Common myeloid progenitor, CD34-positive (primary cell): ENCODE results near the gene SLC2A13.

Experiments
- CTCF ChIA-PET: fragments of 350-600 bp; sonication (Branson Sonifier 250); formaldehyde crosslinking; loops from one replicate; lab custom pipeline; 2021; ENCODE audit warnings: antibody characterized with exemption; lab: Charles Lee
- POLR2A ChIA-PET: fragments of 350-600 bp; sonication (Branson Sonifier 250); formaldehyde crosslinking; loops from one replicate; lab custom pipeline; 2021; ENCODE audit warnings: antibody characterized with exemption; lab: Charles Lee
- DNase-seq, 3 donors: peaks; one replicate each; pipeline versions ENCODE4 v3.0.0 to v3.0.0-alpha.2; 2013
- H3K27ac ChIP-seq, 2 experiments: 1 replicate in 1 of 2; 2 replicates in 1 of 2; pipeline ENCODE4 v1.7.0; 2013; ENCODE audit warnings: inconsistent platforms in 2 of 2, low read length in 2 of 2, mild to moderate bottlenecking in 2 of 2, low read depth in 1 of 2, moderate library complexity in 1 of 2; ENCODE audit not compliant: severe bottlenecking in 2 of 2, insufficient read depth in 1 of 2, poor library complexity in 1 of 2
- H3K27me3 ChIP-seq, 5 experiments: replicated peaks in 2 of 5; 1 replicate in 3 of 5; 2 replicates in 2 of 5; pipeline versions ENCODE4 v1.6.1 to v1.7.0; 2013; ENCODE audit warnings: low read length in 4 of 5, mild to moderate bottlenecking in 2 of 5, moderate library complexity in 2 of 5, inconsistent platforms in 1 of 5; ENCODE audit not compliant: insufficient read depth in 5 of 5, control insufficient read depth in 4 of 5
- H3K36me3 ChIP-seq, 4 experiments: 1 replicate in 2 of 4; 2 replicates in 2 of 4; pipeline versions ENCODE4 v1.6.1 to v1.7.0; 2013; ENCODE audit warnings: low read length in 3 of 4, control low read depth in 1 of 4, mild to moderate bottlenecking in 1 of 4; ENCODE audit not compliant: control insufficient read depth in 4 of 4, insufficient read depth in 4 of 4
- H3K4me1 ChIP-seq, 4 experiments: 1 replicate in 3 of 4; 2 replicates in 1 of 4; pipeline versions ENCODE4 v1.6.1 to v1.7.1; 2013; ENCODE audit warnings: low read length in 3 of 4, mild to moderate bottlenecking in 3 of 4, control low read depth in 1 of 4, inconsistent platforms in 1 of 4, moderate library complexity in 1 of 4; ENCODE audit not compliant: control insufficient read depth in 4 of 4, insufficient read depth in 4 of 4; ENCODE audit errors: control extremely low read depth in 1 of 4
- H3K4me3 ChIP-seq, 7 experiments: 1 replicate in 4 of 7; 2 replicates in 3 of 7; pipeline versions ENCODE4 v1.5.1 to v1.7.0; 2013; ENCODE audit warnings: mild to moderate bottlenecking in 7 of 7, low read length in 6 of 7, moderate library complexity in 6 of 7, inconsistent platforms in 2 of 7, low read depth in 2 of 7, control low read depth in 1 of 7; ENCODE audit not compliant: insufficient read depth in 4 of 7, control insufficient read depth in 1 of 7; ENCODE audit errors: extremely low read depth in 1 of 7
- H3K9me3 ChIP-seq, 5 experiments: 1 replicate in 4 of 5; 2 replicates in 1 of 5; pipeline versions ENCODE4 v1.6.1 to v1.7.1; 2013; ENCODE audit warnings: low read length in 4 of 5, mild to moderate bottlenecking in 2 of 5, inconsistent platforms in 1 of 5, low read depth in 1 of 5, moderate library complexity in 1 of 5; ENCODE audit not compliant: control insufficient read depth in 4 of 5, insufficient read depth in 2 of 5; ENCODE audit errors: control extremely low read depth in 1 of 5
- WGBS: methylation state at CpG from one replicate; pipeline ENCODE4 v1.1.5; 2013; ENCODE audit not compliant: insufficient coverage; 5-methylcytosine and 5-hydroxymethylcytosine counted together

SLC2A13 gene

GRCh38 chr12:39782026-39782545 is 323.8 kb downstream of the SLC2A13 start:
- no peaks in the 10 kb centered on the region for H3K36me3 ChIP-seq
- H3K27me3 ChIP-seq = no peaks in the 10 kb centered on the region
- no peaks in the 10 kb centered on the region for H3K4me1 ChIP-seq
- WGBS = 75% methylated on average over 4 of the region's 7 CpGs
- no peak for DNase-seq
- no peak overlapping the region for H3K27ac ChIP-seq
- H3K4me3 ChIP-seq = no peak overlapping the region
- CTCF ChIA-PET = no interaction called here
- POLR2A ChIA-PET = no interaction called here
- H3K9me3 ChIP-seq = no peaks in the 10 kb centered on the region

DNA sequence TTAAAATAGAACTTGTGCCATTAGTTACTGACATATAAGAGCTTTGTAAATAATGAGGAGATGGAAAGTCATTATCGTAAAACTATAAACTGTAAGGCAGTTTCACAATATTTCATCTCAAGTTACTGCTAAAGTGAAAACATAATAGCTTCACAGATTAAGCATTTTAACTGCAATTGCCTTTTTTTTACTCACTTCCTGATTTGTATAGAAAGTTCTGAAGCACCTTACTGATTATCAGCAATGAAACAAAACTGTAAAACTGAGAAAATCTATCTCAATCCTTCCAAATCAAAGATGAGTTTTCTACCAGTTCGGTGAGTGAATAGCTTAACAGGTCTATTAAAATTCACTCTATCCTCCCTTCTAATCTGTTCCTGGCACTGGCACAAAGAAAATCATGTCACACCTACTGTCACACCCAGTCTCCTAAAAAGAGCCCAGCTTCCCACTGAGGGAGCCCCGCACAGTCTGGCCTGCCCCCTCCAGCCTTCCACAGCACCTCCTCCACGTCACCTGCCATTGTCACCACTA is 324.9 kb downstream of the SLC2A13 start:
- no peak for DNase-seq
- no peaks in the 10 kb centered on the region for H3K27me3 ChIP-seq
- H3K36me3 ChIP-seq = no peaks in the 10 kb centered on the region
- H3K9me3 ChIP-seq = no peaks in the 10 kb centered on the region
- ChIA-PET POLR2A (no interaction called here), CTCF (no interaction called here)
- no peak overlapping the region for H3K27ac ChIP-seq
- H3K4me1 ChIP-seq = no peaks in the 10 kb centered on the region
- WGBS = 100% methylated on average over 1 of the region's 4 CpGs
- no peak overlapping the region for H3K4me3 ChIP-seq

DNA sequence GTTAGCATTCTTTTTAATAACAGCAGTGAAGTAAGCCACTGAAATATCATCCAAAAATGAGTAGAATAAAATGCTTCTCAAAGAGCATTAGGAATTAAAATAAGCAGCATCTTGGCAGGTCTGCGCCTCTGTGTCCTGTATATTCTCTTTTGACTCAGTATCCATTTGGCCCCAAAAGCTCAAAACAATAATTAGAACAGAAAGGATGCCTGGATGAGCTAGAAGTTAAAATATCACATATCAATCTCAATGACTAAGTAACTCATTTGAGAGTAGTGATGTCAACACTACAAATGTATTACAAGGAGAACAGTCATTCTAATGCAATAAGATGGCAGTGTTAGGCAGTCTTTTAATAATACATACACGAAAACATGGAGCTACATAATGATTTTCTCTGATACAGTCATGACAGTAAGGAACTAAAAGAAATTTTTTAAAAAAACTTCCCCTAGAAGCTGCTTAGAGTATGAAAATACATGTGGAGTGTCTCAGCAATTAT is 325.4 kb downstream of the SLC2A13 start:
- no peaks in the 10 kb centered on the region for H3K9me3 ChIP-seq
- CTCF ChIA-PET = no interaction called here
- no peaks in the 10 kb centered on the region for H3K27me3 ChIP-seq
- POLR2A ChIA-PET = no interaction called here
- no peaks in the 10 kb centered on the region for H3K36me3 ChIP-seq
- H3K4me3 ChIP-seq = no peak overlapping the region
- H3K27ac ChIP-seq = no peak overlapping the region
- no peaks in the 10 kb centered on the region for H3K4me1 ChIP-seq
- no CpG with 5 or more reads among the region's 2 CpGs for WGBS
- no peak for DNase-seq

GRCh38 chr12:39779768-39780340 is 326.0 kb downstream of the SLC2A13 start:
- Histone ChIP-seq H3K27me3 (no peaks in the 10 kb centered on the region), H3K27ac (no peak overlapping the region), H3K4me1 (no peaks in the 10 kb centered on the region), H3K36me3 (no peaks in the 10 kb centered on the region), H3K4me3 (no peak overlapping the region), H3K9me3 (no peaks in the 10 kb centered on the region)
- CTCF ChIA-PET = no interaction called here
- no peak for DNase-seq
- POLR2A ChIA-PET = no interaction called here
- 93% methylated on average over 2 of the region's 5 CpGs for WGBS

GRCh38 chr12:39777465-39777864 is 328.4 kb downstream of the SLC2A13 start:
- 98% methylated on average over 10 of the region's 11 CpGs for WGBS
- ChIA-PET POLR2A (no interaction called here), CTCF (no interaction called here)
- Histone ChIP-seq H3K4me1 (no peaks in the 10 kb centered on the region), H3K36me3 (no peaks in the 10 kb centered on the region), H3K27ac (no peak overlapping the region), H3K27me3 (no peaks in the 10 kb centered on the region), H3K9me3 (no peaks in the 10 kb centered on the region), H3K4me3 (no peak overlapping the region)
- no peak for DNase-seq

- ChIA-PET POLR2A (no interaction called here), CTCF (no interaction called here)
- H3K27me3 ChIP-seq = no peaks in the 10 kb centered on the region
- H3K27ac ChIP-seq = no peak overlapping the region
- H3K36me3 ChIP-seq = no peaks in the 10 kb centered on the region
- no peak overlapping the region for H3K4me3 ChIP-seq
- DNase-seq = no peak
- no peaks in the 10 kb centered on the region for H3K4me1 ChIP-seq
- no peaks in the 10 kb centered on the region for H3K9me3 ChIP-seq
- WGBS = 100% methylated on average over 2 of the region's 2 CpGs
Observed at GRCh38 chr12:39773266-39773665, 332.6 kb downstream of the SLC2A13 start.

DNA sequence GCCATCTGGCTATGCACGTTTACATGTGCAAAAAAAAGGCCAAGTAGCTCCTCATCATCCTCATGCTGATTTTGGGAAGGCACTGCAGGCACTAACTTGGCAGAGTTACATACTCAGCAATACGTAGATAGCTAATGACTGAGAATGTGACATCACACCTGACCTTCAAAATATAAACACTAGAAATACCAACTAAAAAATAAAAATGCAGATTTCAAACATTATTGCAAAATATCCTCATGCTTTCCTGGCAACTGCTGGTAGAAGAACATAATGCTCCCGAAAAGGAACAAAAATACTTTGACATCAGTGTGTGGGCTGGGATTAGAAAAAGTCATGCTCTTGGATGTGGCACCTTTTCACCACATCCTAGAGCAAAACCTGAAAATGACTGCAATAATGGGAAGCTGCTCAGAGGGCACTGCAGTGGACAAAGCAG is 333.0 kb downstream of the SLC2A13 start:
- Histone ChIP-seq H3K27ac (no peak overlapping the region), H3K36me3 (no peaks in the 10 kb centered on the region), H3K9me3 (no peaks in the 10 kb centered on the region), H3K4me1 (no peaks in the 10 kb centered on the region), H3K27me3 (no peaks in the 10 kb centered on the region), H3K4me3 (no peak overlapping the region)
- ChIA-PET POLR2A (no interaction called here), CTCF (no interaction called here)
- WGBS = 100% methylated on average over 1 of the region's 3 CpGs
- no peak for DNase-seq
